ENCODE results near the gene AZIN2. TPM values are rescaled to one million over a fixed set of nuclear protein-coding genes. Genes with fewer than 3 reads are reported as not detected.

The AZIN2 gene
- total RNA-seq, 1 experiment from 2014 or later = 1.5 TPM

DNA sequence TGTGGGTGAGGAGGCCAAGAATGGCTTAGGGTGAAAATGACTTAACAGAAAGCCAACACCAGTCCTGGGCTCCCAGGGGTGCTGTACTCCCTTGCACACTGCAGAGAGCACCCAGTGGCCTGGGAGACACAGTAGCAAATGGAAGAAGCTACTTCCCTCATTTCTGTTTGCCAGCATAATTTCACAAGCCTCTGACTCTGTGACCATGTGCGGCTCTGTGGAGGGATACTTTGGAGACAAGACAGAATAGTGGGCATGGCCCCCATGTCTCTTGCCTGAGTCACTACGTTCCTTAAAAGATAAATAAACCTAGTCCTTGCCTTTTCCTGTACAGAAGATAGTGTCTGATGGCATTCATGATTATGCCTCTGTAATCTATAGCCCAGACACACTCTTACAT is 62.7 kb downstream of the AZIN2 start:
- POLR2A ChIA-PET = interaction anchor here (1.0 kb wide), 1 partner anchor 16 kb away, joined by 3 read pairs; no protein-coding TSS in a partner anchor
- DNase-seq = no peak
- CTCF ChIA-PET = no interaction called here
- no peak overlapping the region for H3K4me3 ChIP-seq (ENCODE audit: low read depth, low read length)
- intact Hi-C loops (cut with micrococcal nuclease; ENCODE audit: unreplicated experiment) = loop anchor here (5.0 kb wide), 1 partner anchor 39 kb away; the partner anchor contains the start of gene TRIM62
- no peaks in the 10 kb centered on the region for H3K36me3 ChIP-seq (ENCODE audit: control insufficient read depth, insufficient read depth, low read length)
- H3K9me3 ChIP-seq = no peaks in the 10 kb centered on the region
- no peaks in the 10 kb centered on the region for H3K27me3 ChIP-seq (replicated peaks; ENCODE audit: control insufficient read depth, insufficient read depth, low read length)
- no peaks in the 10 kb centered on the region for H3K27me3 Mint-ChIP-seq (ENCODE audit: insufficient read depth, unreplicated experiment)
- no peak overlapping the region for H3K4me3 Mint-ChIP-seq (ENCODE audit: unreplicated experiment)
- no peaks in the 10 kb centered on the region for H3K36me3 Mint-ChIP-seq (ENCODE audit: insufficient read depth, unreplicated experiment)
- TF ChIP-seq, protein P1, sequence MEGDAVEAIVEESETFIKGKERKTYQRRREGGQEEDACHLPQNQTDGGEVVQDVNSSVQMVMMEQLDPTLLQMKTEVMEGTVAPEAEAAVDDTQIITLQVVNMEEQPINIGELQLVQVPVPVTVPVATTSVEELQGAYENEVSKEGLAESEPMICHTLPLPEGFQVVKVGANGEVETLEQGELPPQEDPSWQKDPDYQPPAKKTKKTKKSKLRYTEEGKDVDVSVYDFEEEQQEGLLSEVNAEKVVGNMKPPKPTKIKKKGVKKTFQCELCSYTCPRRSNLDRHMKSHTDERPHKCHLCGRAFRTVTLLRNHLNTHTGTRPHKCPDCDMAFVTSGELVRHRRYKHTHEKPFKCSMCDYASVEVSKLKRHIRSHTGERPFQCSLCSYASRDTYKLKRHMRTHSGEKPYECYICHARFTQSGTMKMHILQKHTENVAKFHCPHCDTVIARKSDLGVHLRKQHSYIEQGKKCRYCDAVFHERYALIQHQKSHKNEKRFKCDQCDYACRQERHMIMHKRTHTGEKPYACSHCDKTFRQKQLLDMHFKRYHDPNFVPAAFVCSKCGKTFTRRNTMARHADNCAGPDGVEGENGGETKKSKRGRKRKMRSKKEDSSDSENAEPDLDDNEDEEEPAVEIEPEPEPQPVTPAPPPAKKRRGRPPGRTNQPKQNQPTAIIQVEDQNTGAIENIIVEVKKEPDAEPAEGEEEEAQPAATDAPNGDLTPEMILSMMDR (IDR thresholded peaks at IDR 0.05; ENCODE audit: insufficient read depth in 1 of 2, low read depth in 1 of 2, low read length in 1 of 2, severe bottlenecking in 1 of 2, unreplicated experiment in 1 of 2) = no peak
- H3K4me1 ChIP-seq = no peaks in the 10 kb centered on the region
- H3K27ac Mint-ChIP-seq (ENCODE audit: unreplicated experiment) = no peak overlapping the region
- H3K4me1 Mint-ChIP-seq (ENCODE audit: low read depth, unreplicated experiment) = no peaks in the 10 kb centered on the region
- no TSS peak for BruUV-seq (replicated peaks)
- no peaks in the 10 kb centered on the region for H3K9me3 Mint-ChIP-seq (ENCODE audit: unreplicated experiment)

DNA sequence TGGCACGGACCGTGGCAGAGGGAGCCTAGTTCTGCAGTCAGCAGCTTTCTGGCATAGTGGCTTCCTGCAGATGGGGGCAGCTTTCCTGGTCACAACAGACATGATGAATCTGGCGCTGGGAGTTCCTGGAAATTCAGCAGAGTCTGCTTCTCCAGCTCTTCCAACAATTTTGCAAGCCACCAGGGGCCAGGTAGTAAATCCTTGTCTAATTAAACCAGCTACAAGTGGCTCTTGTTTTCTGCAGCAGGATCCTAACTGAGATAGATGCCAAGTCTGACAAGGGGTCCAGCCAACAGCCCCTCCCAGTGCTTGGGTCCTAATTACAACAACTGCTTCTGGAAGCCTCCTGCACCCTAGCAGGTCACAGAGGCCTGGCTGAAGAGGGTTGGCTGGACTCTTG is 65.0 kb downstream of the AZIN2 start:
- no peak for DNase-seq
- POLR2A ChIA-PET = no interaction called here
- no peak overlapping the region for H3K4me3 ChIP-seq (ENCODE audit: low read depth, low read length)
- intact Hi-C loops (cut with micrococcal nuclease; ENCODE audit: unreplicated experiment) = no loop called here
- Mint-ChIP-seq H3K27me3 (ENCODE audit: insufficient read depth, unreplicated experiment) (no peaks in the 10 kb centered on the region), H3K4me1 (ENCODE audit: low read depth, unreplicated experiment) (peaks cover 11% of the 10 kb centered on the region), H3K4me3 (ENCODE audit: unreplicated experiment) (no peak overlapping the region), H3K9me3 (ENCODE audit: unreplicated experiment) (no peaks in the 10 kb centered on the region), H3K27ac (ENCODE audit: unreplicated experiment) (no peak overlapping the region), H3K36me3 (ENCODE audit: insufficient read depth, unreplicated experiment) (no peaks in the 10 kb centered on the region)
- no peaks in the 10 kb centered on the region for H3K27me3 ChIP-seq (replicated peaks; ENCODE audit: control insufficient read depth, insufficient read depth, low read length)
- TF ChIP-seq, protein P1 (IDR thresholded peaks at IDR 0.05; ENCODE audit: insufficient read depth in 1 of 2, low read depth in 1 of 2, low read length in 1 of 2, severe bottlenecking in 1 of 2, unreplicated experiment in 1 of 2) = no peak
- H3K9me3 ChIP-seq = no peaks in the 10 kb centered on the region
- no TSS peak for BruUV-seq (replicated peaks)
- peaks cover 16% of the 10 kb centered on the region for H3K4me1 ChIP-seq
- no peaks in the 10 kb centered on the region for H3K36me3 ChIP-seq (ENCODE audit: control insufficient read depth, insufficient read depth, low read length)
- CTCF ChIA-PET = no interaction called here

DNA sequence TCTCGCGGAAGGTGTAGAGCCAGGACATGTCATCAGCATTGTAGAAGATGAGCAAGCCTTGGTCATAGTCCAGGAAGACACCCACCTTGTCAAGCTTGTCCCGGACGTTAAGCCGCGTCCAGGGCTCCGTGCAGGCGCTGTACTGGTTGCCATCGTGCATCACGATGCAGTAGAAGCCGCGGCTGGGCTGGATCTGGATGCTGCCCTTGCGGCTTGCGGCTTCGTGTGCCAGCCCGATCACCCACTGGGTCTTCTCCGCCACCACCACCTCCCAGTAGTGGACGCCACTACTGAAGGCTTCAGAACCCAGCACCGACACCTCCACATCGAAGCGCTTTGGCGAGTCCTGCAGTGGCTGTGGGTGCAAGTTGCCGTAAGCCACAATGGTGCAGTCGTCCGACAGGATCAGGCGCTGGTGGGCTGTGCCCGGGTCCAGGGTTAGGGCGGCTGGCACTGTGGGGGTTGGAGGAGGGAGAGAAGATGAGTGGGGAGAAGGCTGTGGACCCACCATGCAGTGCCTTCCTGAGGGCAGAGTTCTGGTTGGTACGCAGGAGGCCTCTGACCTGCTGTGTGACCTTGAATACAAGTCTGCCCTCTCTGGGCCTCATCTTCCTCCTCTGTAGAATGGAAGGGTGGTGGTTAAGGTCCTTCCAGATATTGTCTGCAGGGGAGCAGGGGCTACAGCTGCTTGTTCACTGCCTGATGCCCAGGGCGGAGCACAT is 66.5 kb downstream of the AZIN2 start:
- no peak for DNase-seq
- ChIA-PET CTCF (no interaction called here), POLR2A (no interaction called here)
- intact Hi-C loops (cut with micrococcal nuclease; ENCODE audit: unreplicated experiment) = no loop called here
- no peaks in the 10 kb centered on the region for H3K27me3 Mint-ChIP-seq (ENCODE audit: insufficient read depth, unreplicated experiment)
- Histone ChIP-seq H3K4me1 (peaks cover 18% of the 10 kb centered on the region), H3K9me3 (no peaks in the 10 kb centered on the region), H3K4me3 (ENCODE audit: low read depth, low read length) (no peak overlapping the region), H3K36me3 (ENCODE audit: control insufficient read depth, insufficient read depth, low read length) (no peaks in the 10 kb centered on the region), H3K27me3 (replicated peaks; ENCODE audit: control insufficient read depth, insufficient read depth, low read length) (no peaks in the 10 kb centered on the region)
- peaks cover 11% of the 10 kb centered on the region for H3K4me1 Mint-ChIP-seq (ENCODE audit: low read depth, unreplicated experiment)
- no peak overlapping the region for H3K27ac Mint-ChIP-seq (ENCODE audit: unreplicated experiment)
- TF ChIP-seq, protein P1 (IDR thresholded peaks at IDR 0.05; ENCODE audit: insufficient read depth in 1 of 2, low read depth in 1 of 2, low read length in 1 of 2, severe bottlenecking in 1 of 2, unreplicated experiment in 1 of 2) = no peak
- BruUV-seq (replicated peaks) = no TSS peak
- H3K36me3 Mint-ChIP-seq (ENCODE audit: insufficient read depth, unreplicated experiment) = no peaks in the 10 kb centered on the region
- no peak overlapping the region for H3K4me3 Mint-ChIP-seq (ENCODE audit: unreplicated experiment)
- H3K9me3 Mint-ChIP-seq (ENCODE audit: unreplicated experiment) = no peaks in the 10 kb centered on the region

Measured in Caco-2 (cell line).